Fibroblast of the aortic adventitia (primary cell): ENCODE data around the gene BCL2A1. TPM values are rescaled to one million over a fixed set of nuclear protein-coding genes. Genes with fewer than 3 reads are reported as not detected.

Experiments used
- DNase-seq: peaks from one replicate; pipeline ENCODE4 v3.0.0-alpha.2; 2010; ENCODE audit warnings: low read depth
- H3K4me3 ChIP-seq: 2 replicates; pipeline ENCODE4 v1.5.1; 2011; ENCODE audit warnings: low read depth, mild to moderate bottlenecking, control low read depth, low read length, moderate library complexity
- total RNA-seq: library from RNA; depleted of rRNA; stranded (reverse); fragments of >200 nt; gene quantifications from 2 replicates; pipeline ENCODE4 v1.2.3, GENCODE V29; 2012; ENCODE audit warnings: low replicate concordance
- TF ChIP-seq, protein P1 (sequence below): IDR thresholded peaks from 2 replicates; pipeline ENCODE4 v1.5.1; 2011; ENCODE audit warnings: mild to moderate bottlenecking, low read length, control low read depth, inconsistent platforms; ENCODE audit not compliant: insufficient read depth

BCL2A1 gene
- total RNA-seq, 1 donor = 0.81 TPM

- no peak overlapping the region for H3K4me3 ChIP-seq
- DNase-seq = no peak
- TF ChIP-seq, protein P1, sequence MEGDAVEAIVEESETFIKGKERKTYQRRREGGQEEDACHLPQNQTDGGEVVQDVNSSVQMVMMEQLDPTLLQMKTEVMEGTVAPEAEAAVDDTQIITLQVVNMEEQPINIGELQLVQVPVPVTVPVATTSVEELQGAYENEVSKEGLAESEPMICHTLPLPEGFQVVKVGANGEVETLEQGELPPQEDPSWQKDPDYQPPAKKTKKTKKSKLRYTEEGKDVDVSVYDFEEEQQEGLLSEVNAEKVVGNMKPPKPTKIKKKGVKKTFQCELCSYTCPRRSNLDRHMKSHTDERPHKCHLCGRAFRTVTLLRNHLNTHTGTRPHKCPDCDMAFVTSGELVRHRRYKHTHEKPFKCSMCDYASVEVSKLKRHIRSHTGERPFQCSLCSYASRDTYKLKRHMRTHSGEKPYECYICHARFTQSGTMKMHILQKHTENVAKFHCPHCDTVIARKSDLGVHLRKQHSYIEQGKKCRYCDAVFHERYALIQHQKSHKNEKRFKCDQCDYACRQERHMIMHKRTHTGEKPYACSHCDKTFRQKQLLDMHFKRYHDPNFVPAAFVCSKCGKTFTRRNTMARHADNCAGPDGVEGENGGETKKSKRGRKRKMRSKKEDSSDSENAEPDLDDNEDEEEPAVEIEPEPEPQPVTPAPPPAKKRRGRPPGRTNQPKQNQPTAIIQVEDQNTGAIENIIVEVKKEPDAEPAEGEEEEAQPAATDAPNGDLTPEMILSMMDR = no peak
Measured at GRCh38 chr15:80003171-80003570, 32.2 kb upstream of the BCL2A1 start.

DNA sequence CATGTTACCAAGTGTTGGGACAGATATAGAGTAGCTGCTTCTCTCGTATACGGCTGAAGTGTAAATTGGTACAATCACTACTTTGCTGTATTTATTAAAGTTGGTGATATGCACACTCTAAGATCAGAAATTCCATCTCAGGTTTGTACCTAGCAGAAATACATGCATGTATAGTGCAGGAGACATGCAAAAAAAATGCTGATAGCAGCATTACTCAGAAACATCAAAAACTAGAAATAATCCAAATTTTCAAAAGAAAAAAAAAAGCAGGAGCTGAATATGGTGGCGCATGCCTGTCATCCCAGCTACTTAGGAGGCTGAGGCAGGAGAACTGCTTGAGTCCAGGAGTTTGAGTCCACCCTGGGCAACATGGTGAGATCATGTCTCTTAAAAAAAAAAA, 31.3 kb upstream of the BCL2A1 start:
- H3K4me3 ChIP-seq = no peak overlapping the region
- TF ChIP-seq, protein P1 = no peak
- no peak for DNase-seq

GRCh38 chr15:79994615-79995014, 23.6 kb upstream of the BCL2A1 start:
- no peak overlapping the region for H3K4me3 ChIP-seq
- TF ChIP-seq, protein P1 = no peak
- DNase-seq = peak; percentile 28

DNA sequence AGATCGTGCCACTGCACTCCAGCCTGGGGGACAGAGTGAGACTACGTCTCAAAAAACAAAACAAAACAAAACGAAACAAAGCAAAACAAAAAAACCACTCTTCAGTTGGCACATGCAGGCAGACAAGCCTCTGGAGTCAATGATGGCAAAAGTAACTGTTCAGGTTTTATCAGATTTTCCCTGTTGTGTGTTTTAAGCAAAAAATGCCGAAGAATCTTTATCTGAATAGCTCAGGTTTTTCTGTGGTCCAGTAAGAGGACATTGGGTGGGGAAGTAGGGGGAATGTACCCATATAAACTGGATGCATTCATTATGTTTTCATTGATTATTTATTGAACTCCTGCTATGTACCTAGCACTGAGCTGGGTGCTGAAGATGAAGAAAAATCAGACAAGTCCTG, 20.8 kb upstream of the BCL2A1 start:
- H3K4me3 ChIP-seq = no peak overlapping the region
- TF ChIP-seq, protein P1 = no peak
- DNase-seq = no peak

GRCh38 chr15:79990997-79991334, 20.0 kb upstream of the BCL2A1 start:
- no peak overlapping the region for H3K4me3 ChIP-seq
- no peak for DNase-seq
- TF ChIP-seq, protein P1 = no peak

DNA sequence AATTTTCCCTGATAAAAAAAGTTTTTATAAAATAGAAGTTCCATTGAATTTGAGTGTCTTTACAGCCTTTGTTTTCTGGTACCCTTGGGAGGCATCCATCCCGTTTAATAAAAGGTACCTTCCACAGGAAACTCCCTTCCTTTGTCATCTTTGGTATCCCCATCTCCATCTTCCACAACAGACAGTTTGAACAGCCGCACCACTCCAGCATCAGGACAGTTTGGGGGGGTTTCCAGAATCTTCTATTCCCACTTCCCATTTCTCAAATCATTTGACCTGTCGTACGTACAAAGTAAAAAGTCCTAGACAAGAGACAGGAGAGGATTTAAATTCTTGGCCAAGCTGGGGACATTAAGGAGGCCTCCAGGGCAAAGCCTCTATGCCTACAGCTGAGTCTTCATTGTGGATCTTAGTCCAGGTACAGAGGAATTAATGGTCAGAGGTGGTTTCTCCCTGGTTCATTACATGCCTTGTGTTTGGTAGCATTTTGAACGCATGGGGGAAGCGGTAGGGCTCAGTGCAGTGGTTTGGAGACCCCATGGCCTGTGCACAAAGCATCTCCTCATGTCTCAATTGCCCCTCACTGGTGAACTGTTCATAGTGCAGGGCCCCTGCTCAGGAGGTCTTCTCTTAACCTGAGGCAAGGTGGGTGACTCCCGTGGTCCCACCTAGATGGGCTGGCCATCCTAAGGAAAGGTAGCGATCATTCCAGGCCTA, 19.4 kb upstream of the BCL2A1 start:
- no peak for DNase-seq
- TF ChIP-seq, protein P1 = no peak

GRCh38 chr15:79989682-79990081, 18.7 kb upstream of the BCL2A1 start:
- TF ChIP-seq, protein P1 = no peak
- peak; percentile 21 for DNase-seq
- no peak overlapping the region for H3K4me3 ChIP-seq

More for the DNA sequence above, 19.4 kb upstream of the BCL2A1 start:
- H3K4me3 ChIP-seq = no peak overlapping the region
